ENCODE measurements around the gene ANKRD18A.

ANKRD18A gene

GRCh38 chr9:38643815-38644173 lies 23.4 kb upstream of the ANKRD18A start:
- no peak overlapping the region for H2AK5ac ChIP-seq (ENCODE audit: low read length)
- no peak overlapping the region for H3K4me2 ChIP-seq (ENCODE audit: low read length)
- H3K56ac ChIP-seq (ENCODE audit: low read length), result no peak overlapping the region
- H2BK5ac ChIP-seq (ENCODE audit: low read length), result no peak overlapping the region
- H2BK120ac ChIP-seq (ENCODE audit: low read depth, low read length), result no peak overlapping the region
- no peak overlapping the region for H3K18ac ChIP-seq (ENCODE audit: low read length)
- H3K4ac ChIP-seq (ENCODE audit: low read depth, low read length), result no peak overlapping the region
- DNase-seq, result no peak
- no peak overlapping the region for H3K27ac ChIP-seq (ENCODE audit: low read depth, low read length)
- no peaks in the 10 kb centered on the region for H3K27me3 ChIP-seq (ENCODE audit: insufficient read depth, low read length, poor library complexity)
- H3K4me3 ChIP-seq (ENCODE audit: low read length), result no peak overlapping the region
- no peak overlapping the region for H3K23ac ChIP-seq (ENCODE audit: low read length)
- H3K79me2 ChIP-seq (ENCODE audit: control insufficient read depth, insufficient read depth, low read length), result no peaks in the 10 kb centered on the region
- no peak overlapping the region for H4K8ac ChIP-seq (ENCODE audit: low read depth, low read length)
- no peaks in the 10 kb centered on the region for H3K36me3 ChIP-seq (ENCODE audit: control insufficient read depth, insufficient read depth, low read length)
- no peak overlapping the region for H3K9ac ChIP-seq (ENCODE audit: low read length)
- no peaks in the 10 kb centered on the region for H3K4me1 ChIP-seq (ENCODE audit: control insufficient read depth, low read depth, low read length)
- no peak overlapping the region for H4K5ac ChIP-seq (ENCODE audit: low read length)
- no CpG with 5 or more reads among the region's 3 CpGs for WGBS (ENCODE audit: extremely low coverage, insufficient coverage, low lambda C conversion rate)
- no peaks in the 10 kb centered on the region for H3K79me1 ChIP-seq (ENCODE audit: low read length)
- no peak overlapping the region for H2BK15ac ChIP-seq (replicated peaks; ENCODE audit: low read depth)

GRCh38 chr9:38642951-38643814 lies 22.8 kb upstream of the ANKRD18A start:
- no peaks in the 10 kb centered on the region for H3K4me1 ChIP-seq (ENCODE audit: control insufficient read depth, low read depth, low read length)
- no peak overlapping the region for H4K8ac ChIP-seq (ENCODE audit: low read depth, low read length)
- DNase-seq, result no peak
- no peaks in the 10 kb centered on the region for H3K79me2 ChIP-seq (ENCODE audit: control insufficient read depth, insufficient read depth, low read length)
- no peak overlapping the region for H2BK120ac ChIP-seq (ENCODE audit: low read depth, low read length)
- H3K36me3 ChIP-seq (ENCODE audit: control insufficient read depth, insufficient read depth, low read length), result no peaks in the 10 kb centered on the region
- H3K79me1 ChIP-seq (ENCODE audit: low read length), result no peaks in the 10 kb centered on the region
- H3K4me2 ChIP-seq (ENCODE audit: low read length), result no peak overlapping the region
- H3K4me3 ChIP-seq (ENCODE audit: low read length), result no peak overlapping the region
- H3K9ac ChIP-seq (ENCODE audit: low read length), result no peak overlapping the region
- peak overlapping the region; percentile 11 for H3K56ac ChIP-seq (ENCODE audit: low read length)
- no peak overlapping the region for H2BK15ac ChIP-seq (replicated peaks; ENCODE audit: low read depth)
- no CpG with 5 or more reads among the region's 18 CpGs for WGBS (ENCODE audit: extremely low coverage, insufficient coverage, low lambda C conversion rate)
- no peaks in the 10 kb centered on the region for H3K27me3 ChIP-seq (ENCODE audit: insufficient read depth, low read length, poor library complexity)
- no peak overlapping the region for H2AK5ac ChIP-seq (ENCODE audit: low read length)
- H3K18ac ChIP-seq (ENCODE audit: low read length), result peak overlapping the region; percentile 4
- no peak overlapping the region for H4K5ac ChIP-seq (ENCODE audit: low read length)
- H3K27ac ChIP-seq (ENCODE audit: low read depth, low read length), result no peak overlapping the region
- no peak overlapping the region for H3K23ac ChIP-seq (ENCODE audit: low read length)
- H3K4ac ChIP-seq (ENCODE audit: low read depth, low read length), result no peak overlapping the region
- no peak overlapping the region for H2BK5ac ChIP-seq (ENCODE audit: low read length)

GRCh38 chr9:38641985-38642864 lies 21.8 kb upstream of the ANKRD18A start:
- Histone ChIP-seq H2BK5ac (ENCODE audit: low read length) (no peak overlapping the region), H2BK120ac (ENCODE audit: low read depth, low read length) (no peak overlapping the region), H4K8ac (ENCODE audit: low read depth, low read length) (no peak overlapping the region), H4K5ac (ENCODE audit: low read length) (no peak overlapping the region), H3K18ac (ENCODE audit: low read length) (no peak overlapping the region), H3K27me3 (ENCODE audit: insufficient read depth, low read length, poor library complexity) (no peaks in the 10 kb centered on the region), H3K79me2 (ENCODE audit: control insufficient read depth, insufficient read depth, low read length) (no peaks in the 10 kb centered on the region), H3K4ac (ENCODE audit: low read depth, low read length) (no peak overlapping the region), H2AK5ac (ENCODE audit: low read length) (no peak overlapping the region), H3K4me2 (ENCODE audit: low read length) (no peak overlapping the region), H3K9ac (ENCODE audit: low read length) (no peak overlapping the region), H3K27ac (ENCODE audit: low read depth, low read length) (no peak overlapping the region), H3K23ac (ENCODE audit: low read length) (no peak overlapping the region), H3K56ac (ENCODE audit: low read length) (no peak overlapping the region), H3K4me3 (ENCODE audit: low read length) (no peak overlapping the region), H3K79me1 (ENCODE audit: low read length) (no peaks in the 10 kb centered on the region), H3K36me3 (ENCODE audit: control insufficient read depth, insufficient read depth, low read length) (no peaks in the 10 kb centered on the region), H2BK15ac (replicated peaks; ENCODE audit: low read depth) (no peak overlapping the region), H3K4me1 (ENCODE audit: control insufficient read depth, low read depth, low read length) (no peaks in the 10 kb centered on the region)
- WGBS (ENCODE audit: extremely low coverage, insufficient coverage, low lambda C conversion rate), result no CpG with 5 or more reads among the region's 12 CpGs
- DNase-seq, result peak; percentile 63

- no peak overlapping the region for H3K18ac ChIP-seq (ENCODE audit: low read length)
- no peak overlapping the region for H2BK120ac ChIP-seq (ENCODE audit: low read depth, low read length)
- H2BK15ac ChIP-seq (replicated peaks; ENCODE audit: low read depth), result no peak overlapping the region
- H3K4ac ChIP-seq (ENCODE audit: low read depth, low read length), result no peak overlapping the region
- no peaks in the 10 kb centered on the region for H3K4me1 ChIP-seq (ENCODE audit: control insufficient read depth, low read depth, low read length)
- no peak overlapping the region for H2BK5ac ChIP-seq (ENCODE audit: low read length)
- H3K79me1 ChIP-seq (ENCODE audit: low read length), result no peaks in the 10 kb centered on the region
- H3K4me2 ChIP-seq (ENCODE audit: low read length), result no peak overlapping the region
- no peak overlapping the region for H3K56ac ChIP-seq (ENCODE audit: low read length)
- no peak overlapping the region for H3K4me3 ChIP-seq (ENCODE audit: low read length)
- H3K9ac ChIP-seq (ENCODE audit: low read length), result no peak overlapping the region
- H2AK5ac ChIP-seq (ENCODE audit: low read length), result no peak overlapping the region
- H3K27ac ChIP-seq (ENCODE audit: low read depth, low read length), result no peak overlapping the region
- no peak overlapping the region for H4K8ac ChIP-seq (ENCODE audit: low read depth, low read length)
- no peak overlapping the region for H3K23ac ChIP-seq (ENCODE audit: low read length)
- no CpG with 5 or more reads among the region's 9 CpGs for WGBS (ENCODE audit: extremely low coverage, insufficient coverage, low lambda C conversion rate)
- H3K27me3 ChIP-seq (ENCODE audit: insufficient read depth, low read length, poor library complexity), result no peaks in the 10 kb centered on the region
- H3K36me3 ChIP-seq (ENCODE audit: control insufficient read depth, insufficient read depth, low read length), result no peaks in the 10 kb centered on the region
- no peak overlapping the region for H4K5ac ChIP-seq (ENCODE audit: low read length)
- H3K79me2 ChIP-seq (ENCODE audit: control insufficient read depth, insufficient read depth, low read length), result no peaks in the 10 kb centered on the region
- DNase-seq, result no peak
These were observed 20.7 kb upstream of the ANKRD18A start for GRCh38 chr9:38641142-38641541.

- Histone ChIP-seq H3K36me3 (ENCODE audit: control insufficient read depth, insufficient read depth, low read length) (no peaks in the 10 kb centered on the region), H3K79me2 (ENCODE audit: control insufficient read depth, insufficient read depth, low read length) (no peaks in the 10 kb centered on the region), H3K23ac (ENCODE audit: low read length) (no peak overlapping the region), H3K27ac (ENCODE audit: low read depth, low read length) (no peak overlapping the region), H3K27me3 (ENCODE audit: insufficient read depth, low read length, poor library complexity) (no peaks in the 10 kb centered on the region), H2BK5ac (ENCODE audit: low read length) (no peak overlapping the region), H3K4me1 (ENCODE audit: control insufficient read depth, low read depth, low read length) (no peaks in the 10 kb centered on the region), H3K9ac (ENCODE audit: low read length) (no peak overlapping the region), H3K4me3 (ENCODE audit: low read length) (no peak overlapping the region), H3K56ac (ENCODE audit: low read length) (no peak overlapping the region), H2BK15ac (replicated peaks; ENCODE audit: low read depth) (no peak overlapping the region), H3K4ac (ENCODE audit: low read depth, low read length) (no peak overlapping the region), H4K5ac (ENCODE audit: low read length) (no peak overlapping the region), H2BK120ac (ENCODE audit: low read depth, low read length) (no peak overlapping the region), H3K18ac (ENCODE audit: low read length) (no peak overlapping the region), H3K79me1 (ENCODE audit: low read length) (no peaks in the 10 kb centered on the region), H2AK5ac (ENCODE audit: low read length) (no peak overlapping the region), H4K8ac (ENCODE audit: low read depth, low read length) (no peak overlapping the region), H3K4me2 (ENCODE audit: low read length) (no peak overlapping the region)
- WGBS (ENCODE audit: extremely low coverage, insufficient coverage, low lambda C conversion rate), result no CpG with 5 or more reads among the region's 6 CpGs
- no peak for DNase-seq
These were observed 19.2 kb upstream of the ANKRD18A start for GRCh38 chr9:38639577-38639940.

Measured in mesendoderm (in vitro differentiated cells).